Panc1 (cell line): Measurements from ENCODE around the gene NUP98. TPM values are rescaled to one million over a fixed set of nuclear protein-coding genes. Genes with fewer than 3 reads are reported as not detected.

ENCODE experiments used
- ATAC-seq: fragments of 200-7000 bp; cut with Tn5 transposase; 2 replicates; pipeline ENCODE4 v1.9.1; 2020; ENCODE audit warnings: mild to moderate bottlenecking, moderate library complexity
- BruUV-seq: library from RNA; stranded (reverse); fragments of 400-500 nt; replicated peaks from 2 replicates; lab custom pipeline; 2021; lab: Mats Ljungman, UMichigan
- CTCF ChIA-PET: fragments of 300-600 bp; sonication (Branson Sonifier 250); formaldehyde crosslinking; loops from one replicate; lab custom pipeline; 2022; ENCODE audit warnings: antibody characterized with exemption; lab: Charles Lee
- POLR2A ChIA-PET: fragments of 300-600 bp; sonication (Branson Sonifier 250); formaldehyde crosslinking; loops from one replicate; lab custom pipeline; 2022; ENCODE audit warnings: antibody characterized with exemption; lab: Charles Lee
- DNase-seq: peaks from one replicate; pipeline ENCODE4 v3.0.0-alpha.2; 2010; ENCODE audit warnings: low read depth, low spot score
- H3K27ac ChIP-seq: 2 replicates; pipeline ENCODE4 v1.5.1; 2011; ENCODE audit warnings: mild to moderate bottlenecking, low read length, inconsistent platforms
- H3K27me3 ChIP-seq: fragments of 200-500 bp; sonication (Bioruptor generic); 2 replicates; pipeline ENCODE4 v1.6.0; 2014; ENCODE audit warnings: low read length, inconsistent platforms; ENCODE audit not compliant: control insufficient read depth, insufficient read depth
- H3K36me3 ChIP-seq: fragments of 200-500 bp; sonication (Bioruptor generic); 2 replicates; pipeline ENCODE4 v1.5.1; 2014; ENCODE audit warnings: inconsistent platforms, mild to moderate bottlenecking, low read length, moderate library complexity; ENCODE audit not compliant: control insufficient read depth, insufficient read depth
- H3K4me1 ChIP-seq: 2 replicates; pipeline ENCODE4 v1.5.1; 2011; ENCODE audit warnings: inconsistent platforms, mild to moderate bottlenecking, low read length, moderate library complexity; ENCODE audit not compliant: control insufficient read depth, insufficient read depth
- H3K4me3 ChIP-seq, 2 experiments: 2 replicates each; pipeline ENCODE4 v1.5.1; 2011 to 2012; ENCODE audit warnings: low read depth in 2 of 2, low read length in 2 of 2, mild to moderate bottlenecking in 2 of 2, inconsistent platforms in 1 of 2, moderate library complexity in 1 of 2
- H3K9me3 ChIP-seq: fragments of 200-500 bp; sonication (Bioruptor generic); 2 replicates; pipeline ENCODE4 v1.5.1; 2014; ENCODE audit warnings: low read depth, mild to moderate bottlenecking, inconsistent platforms, low read length, moderate library complexity; ENCODE audit not compliant: control insufficient read depth, insufficient read depth
- CTCF ChIP-seq: fragments of 450-650 bp; IDR thresholded peaks from 2 replicates; pipeline ENCODE4 v1.5.1; 2017; ENCODE audit warnings: mild to moderate bottlenecking
- POLR2AphosphoS5 ChIP-seq: IDR thresholded peaks from 2 replicates; pipeline ENCODE4 v1.6.1; 2012; ENCODE audit warnings: mild to moderate bottlenecking, low read depth, low read length, moderate library complexity
- REST ChIP-seq, 2 experiments: IDR thresholded peaks; 2 replicates each; pipeline ENCODE4 v1.6.1; 2011 to 2012; ENCODE audit warnings: low read depth in 2 of 2, control low read depth in 1 of 2, low read length in 1 of 2, mild to moderate bottlenecking in 1 of 2, moderate library complexity in 1 of 2; ENCODE audit not compliant: insufficient read depth in 1 of 2
- SIN3A ChIP-seq: IDR thresholded peaks from 2 replicates; pipeline ENCODE4 v1.6.1; 2012; ENCODE audit warnings: low read depth, mild to moderate bottlenecking, low read length, moderate library complexity, borderline replicate concordance; ENCODE audit not compliant: insufficient read depth
- TCF7L2 ChIP-seq: IDR thresholded peaks from 2 replicates; pipeline ENCODE4 v1.6.1; 2011; ENCODE audit warnings: mild to moderate bottlenecking, low read depth, low read length, inconsistent platforms
- in situ Hi-C: cut with HindIII; loops from 2 replicates; pipeline ENCODE4 v1.10.0; 2016; ENCODE audit warnings: low sequenced_read_pairs, low pct_unique_long_range_greater_than_20kb
- intact Hi-C: fragments of 100-400 bp; cut with micrococcal nuclease; formaldehyde crosslinking; loops from one replicate; pipeline ENCODE4 v1.10.0; 2022; ENCODE audit not compliant: unreplicated experiment
- total RNA-seq: library from RNA; stranded (reverse); gene quantifications from one replicate; pipeline ENCODE4 v1.2.1, GENCODE V29; 2021; ENCODE audit not compliant: unreplicated experiment

The NUP98 gene
- total RNA-seq, 1 experiment from 2014 or later, result 244 TPM

- Histone ChIP-seq H3K4me3 (no peak overlapping the region), H3K9me3 (no peaks in the 10 kb centered on the region), H3K27ac (no peak overlapping the region), H3K27me3 (no peaks in the 10 kb centered on the region), H3K4me1 (no peaks in the 10 kb centered on the region), H3K36me3 (peaks cover 76% of the 10 kb centered on the region)
- in situ Hi-C loops (loop anchor here (10.0 kb wide), 1 partner anchor 53 kb away; no protein-coding TSS in a partner anchor), intact Hi-C loops (loop anchor here (5.0 kb wide), 1 partner anchor 60 kb away; no protein-coding TSS in a partner anchor)
- POLR2A ChIA-PET, result no interaction called here
- no TSS peak for BruUV-seq
- DNase-seq (no peak), ATAC-seq (no peak)
- CTCF ChIA-PET, result no interaction called here
- TF ChIP-seq REST (IDR thresholded peaks at IDR 0.05; ENCODE audit: insufficient read depth in 1 of 2, low read depth in 2 of 2, low read length in 1 of 2) (no peak), POLR2AphosphoS5 (no peak), TCF7L2 (no peak), CTCF (no peak), SIN3A (no peak)
These were observed 85.1 kb downstream of the NUP98 start for GRCh38 chr11:3712274-3712673.

DNA sequence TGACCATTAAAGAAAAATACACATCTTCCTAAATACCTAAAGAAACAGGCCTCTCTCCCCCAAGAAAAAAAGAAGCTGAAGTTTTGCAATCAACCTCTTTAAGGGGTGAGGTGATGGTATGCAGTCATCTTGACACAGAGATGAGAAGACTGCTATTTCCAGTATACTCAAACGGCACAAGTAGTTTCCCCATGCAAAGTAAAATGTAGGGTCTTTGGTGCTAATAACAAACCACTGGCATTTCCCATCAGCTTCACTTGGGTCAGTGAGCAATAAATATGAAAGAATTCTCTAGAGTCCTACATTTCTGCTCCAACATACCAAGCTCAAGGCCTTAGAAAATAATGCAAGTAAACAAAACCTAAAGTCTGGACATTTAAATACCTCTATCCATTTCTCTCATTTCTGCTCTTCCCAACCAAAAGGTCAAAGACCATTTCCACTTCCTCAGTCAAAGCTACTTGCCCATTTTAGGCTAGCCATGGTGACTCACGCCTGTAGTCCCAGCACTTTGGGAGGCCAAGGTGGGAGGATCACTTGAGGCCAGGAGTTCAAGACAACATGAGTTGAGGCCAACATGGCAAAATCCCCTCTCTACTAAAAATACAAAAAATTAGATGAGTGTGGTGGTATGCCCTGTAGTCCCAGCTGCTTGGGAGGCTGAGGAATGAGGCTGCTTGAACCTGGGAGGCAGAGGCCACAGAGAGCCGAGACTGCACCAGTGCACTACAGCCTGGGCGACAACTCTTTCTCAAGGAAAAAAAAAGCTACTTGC is 86.7 kb downstream of the NUP98 start:
- ATAC-seq, result no peak

More for the DNA sequence above, 86.7 kb downstream of the NUP98 start:
- in situ Hi-C loops (loop anchor here (10.0 kb wide), 1 partner anchor 54 kb away; no protein-coding TSS in a partner anchor), intact Hi-C loops (loop anchor here (5.0 kb wide), 1 partner anchor 62 kb away; no protein-coding TSS in a partner anchor)
- POLR2A ChIA-PET, result no interaction called here
- no peak for TF ChIP-seq POLR2AphosphoS5
- Histone ChIP-seq H3K27me3 (no peaks in the 10 kb centered on the region), H3K27ac (no peak overlapping the region), H3K36me3 (peaks cover 75% of the 10 kb centered on the region), H3K4me1 (no peaks in the 10 kb centered on the region), H3K9me3 (no peaks in the 10 kb centered on the region), H3K4me3 (no peak overlapping the region)
- no peak for DNase-seq
- BruUV-seq, result no TSS peak
- CTCF ChIA-PET, result interaction anchor here (1.1 kb wide), 1 partner anchor 14 kb away, joined by 3 read pairs; no protein-coding TSS in a partner anchor
